Hepatocyte (in vitro differentiated cells): ENCODE data around the gene ANO5.

ENCODE experiments used
- EZH2 ChIP-seq: fragments of 200-600 bp; sonication (generic); IDR thresholded peaks from 2 replicates; pipeline ENCODE4 v1.6.1; 2016; ENCODE audit warnings: antibody characterized with exemption, mild to moderate bottlenecking, borderline replicate concordance
- EZH2phosphoT487 ChIP-seq: fragments of 200-600 bp; sonication (generic); IDR thresholded peaks from one replicate; pipeline ENCODE4 v1.6.1; 2018; ENCODE audit warnings: antibody characterized with exemption, mild to moderate bottlenecking, low read depth, moderate library complexity; ENCODE audit not compliant: unreplicated experiment, severe bottlenecking
- TF ChIP-seq, protein P1 (sequence below): fragments of 200-600 bp; sonication (generic); IDR thresholded peaks from 2 replicates; pipeline ENCODE4 v1.5.1; 2016; ENCODE audit warnings: antibody characterized with exemption, mild to moderate bottlenecking; ENCODE audit not compliant: poor library complexity

DNA sequence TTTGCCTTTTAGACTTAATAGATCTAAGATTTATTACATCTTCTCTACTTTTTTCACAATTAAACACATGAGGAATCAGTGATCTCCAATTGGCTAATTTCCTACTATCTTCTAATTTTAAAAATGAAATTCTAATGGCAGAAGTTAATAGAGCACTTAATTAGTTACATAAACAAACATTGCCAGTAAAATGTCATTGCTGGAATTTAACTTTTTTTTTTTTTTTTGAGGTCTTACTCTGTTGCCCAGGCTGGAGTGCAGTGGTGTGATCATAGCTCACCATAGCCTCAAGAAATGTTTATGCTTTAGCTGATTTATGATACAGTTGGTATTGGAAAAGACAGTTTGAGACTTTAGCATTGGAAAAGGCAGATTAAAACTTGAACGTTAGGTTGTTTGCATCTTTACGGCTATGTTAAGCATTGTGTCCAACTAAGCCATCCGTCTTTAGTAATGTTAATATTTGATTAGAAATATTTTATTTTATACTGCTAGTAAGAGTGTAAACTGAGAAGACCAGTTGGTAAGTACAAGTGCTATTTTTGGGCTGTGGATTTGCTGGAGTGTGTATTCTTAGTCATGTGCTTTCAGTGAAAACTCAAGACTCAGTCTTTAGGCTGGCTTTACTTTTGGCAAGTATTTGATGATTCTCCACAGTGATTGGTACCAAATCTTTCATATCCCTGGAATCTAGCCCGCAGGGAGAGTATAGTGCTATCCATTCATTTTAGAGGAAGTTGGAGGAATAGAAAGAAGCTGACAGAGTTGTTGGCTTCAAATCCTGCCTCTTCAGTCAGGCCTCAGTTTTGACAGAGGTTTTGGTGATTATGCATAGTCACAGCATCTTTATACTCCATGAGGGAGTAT is 4.5 kb downstream of the ANO5 start:
- TF ChIP-seq, protein P1, sequence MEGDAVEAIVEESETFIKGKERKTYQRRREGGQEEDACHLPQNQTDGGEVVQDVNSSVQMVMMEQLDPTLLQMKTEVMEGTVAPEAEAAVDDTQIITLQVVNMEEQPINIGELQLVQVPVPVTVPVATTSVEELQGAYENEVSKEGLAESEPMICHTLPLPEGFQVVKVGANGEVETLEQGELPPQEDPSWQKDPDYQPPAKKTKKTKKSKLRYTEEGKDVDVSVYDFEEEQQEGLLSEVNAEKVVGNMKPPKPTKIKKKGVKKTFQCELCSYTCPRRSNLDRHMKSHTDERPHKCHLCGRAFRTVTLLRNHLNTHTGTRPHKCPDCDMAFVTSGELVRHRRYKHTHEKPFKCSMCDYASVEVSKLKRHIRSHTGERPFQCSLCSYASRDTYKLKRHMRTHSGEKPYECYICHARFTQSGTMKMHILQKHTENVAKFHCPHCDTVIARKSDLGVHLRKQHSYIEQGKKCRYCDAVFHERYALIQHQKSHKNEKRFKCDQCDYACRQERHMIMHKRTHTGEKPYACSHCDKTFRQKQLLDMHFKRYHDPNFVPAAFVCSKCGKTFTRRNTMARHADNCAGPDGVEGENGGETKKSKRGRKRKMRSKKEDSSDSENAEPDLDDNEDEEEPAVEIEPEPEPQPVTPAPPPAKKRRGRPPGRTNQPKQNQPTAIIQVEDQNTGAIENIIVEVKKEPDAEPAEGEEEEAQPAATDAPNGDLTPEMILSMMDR, result no peak
- no peak for TF ChIP-seq EZH2
- TF ChIP-seq EZH2phosphoT487, result no peak
